ENCODE data around the gene C1QBP.

The C1QBP gene, protein sequence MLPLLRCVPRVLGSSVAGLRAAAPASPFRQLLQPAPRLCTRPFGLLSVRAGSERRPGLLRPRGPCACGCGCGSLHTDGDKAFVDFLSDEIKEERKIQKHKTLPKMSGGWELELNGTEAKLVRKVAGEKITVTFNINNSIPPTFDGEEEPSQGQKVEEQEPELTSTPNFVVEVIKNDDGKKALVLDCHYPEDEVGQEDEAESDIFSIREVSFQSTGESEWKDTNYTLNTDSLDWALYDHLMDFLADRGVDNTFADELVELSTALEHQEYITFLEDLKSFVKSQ

DNA sequence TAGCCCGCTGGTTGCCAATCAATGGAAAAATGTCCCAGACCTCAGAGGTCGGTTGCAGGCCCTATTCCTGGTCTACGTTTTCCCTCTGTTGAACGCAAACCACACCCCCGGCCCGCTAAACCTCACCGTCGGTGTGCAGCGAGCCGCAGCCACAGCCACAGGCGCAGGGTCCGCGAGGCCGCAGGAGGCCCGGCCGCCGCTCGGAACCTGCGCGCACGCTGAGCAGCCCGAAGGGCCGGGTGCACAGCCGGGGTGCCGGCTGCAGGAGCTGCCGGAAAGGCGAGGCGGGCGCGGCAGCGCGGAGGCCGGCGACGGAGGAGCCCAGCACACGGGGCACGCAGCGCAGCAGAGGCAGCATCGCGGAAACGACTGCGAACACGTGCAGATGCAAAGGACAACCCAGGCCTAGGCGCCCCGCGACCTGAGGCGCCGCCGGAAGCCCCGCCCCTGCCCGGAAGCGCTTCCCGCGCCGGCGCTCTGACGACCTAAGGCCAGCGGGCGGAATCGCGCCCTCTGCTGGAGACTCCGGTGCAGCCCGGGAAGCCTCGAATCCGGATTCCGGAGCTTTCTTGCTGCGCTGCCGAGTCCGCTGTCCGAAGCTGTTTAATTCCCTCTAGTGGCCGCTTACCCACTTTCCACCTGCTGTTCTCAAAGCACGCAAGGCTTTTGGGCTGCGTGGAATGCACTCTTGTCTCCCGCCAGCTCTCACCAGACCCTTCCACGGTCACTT, at the start of gene C1QBP:
TSS of gene C1QBP (minus strand) at position 440 of the 730 bp plus-strand sequence. CDS start at position 358, 82 bp downstream.
- in situ Hi-C loops (cut with HindIII; ENCODE audit: low pct_unique_long_range_greater_than_20kb, low sequenced_read_pairs): no loop called here
- DNase-seq (ENCODE audit: low read depth in 1 of 2, low spot score in 1 of 2): peak; percentile 81 to 94
- TF ChIP-seq JUND (IDR thresholded peaks at IDR 0.05; ENCODE audit: low read depth): no peak

DNA sequence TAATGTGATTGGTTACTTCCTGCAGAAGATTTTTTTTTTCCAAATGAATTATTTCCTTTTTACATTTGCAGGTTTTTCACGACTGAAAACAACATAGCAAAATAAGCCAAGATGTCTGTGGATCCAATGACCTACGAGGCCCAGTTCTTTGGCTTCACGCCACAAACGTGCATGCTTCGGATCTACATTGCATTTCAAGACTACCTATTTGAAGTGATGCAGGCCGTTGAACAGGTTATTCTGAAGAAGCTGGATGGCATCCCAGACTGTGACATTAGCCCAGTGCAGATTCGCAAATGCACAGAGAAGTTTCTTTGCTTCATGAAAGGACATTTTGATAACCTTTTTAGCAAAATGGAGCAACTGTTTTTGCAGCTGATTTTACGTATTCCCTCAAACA, 49.8 kb upstream of the C1QBP start:
- TF ChIP-seq JUND (IDR thresholded peaks at IDR 0.05; ENCODE audit: low read depth): no peak
- in situ Hi-C loops (cut with HindIII; ENCODE audit: low pct_unique_long_range_greater_than_20kb, low sequenced_read_pairs): no loop called here
- DNase-seq (ENCODE audit: low read depth in 1 of 2, low spot score in 1 of 2): no peak

DNA sequence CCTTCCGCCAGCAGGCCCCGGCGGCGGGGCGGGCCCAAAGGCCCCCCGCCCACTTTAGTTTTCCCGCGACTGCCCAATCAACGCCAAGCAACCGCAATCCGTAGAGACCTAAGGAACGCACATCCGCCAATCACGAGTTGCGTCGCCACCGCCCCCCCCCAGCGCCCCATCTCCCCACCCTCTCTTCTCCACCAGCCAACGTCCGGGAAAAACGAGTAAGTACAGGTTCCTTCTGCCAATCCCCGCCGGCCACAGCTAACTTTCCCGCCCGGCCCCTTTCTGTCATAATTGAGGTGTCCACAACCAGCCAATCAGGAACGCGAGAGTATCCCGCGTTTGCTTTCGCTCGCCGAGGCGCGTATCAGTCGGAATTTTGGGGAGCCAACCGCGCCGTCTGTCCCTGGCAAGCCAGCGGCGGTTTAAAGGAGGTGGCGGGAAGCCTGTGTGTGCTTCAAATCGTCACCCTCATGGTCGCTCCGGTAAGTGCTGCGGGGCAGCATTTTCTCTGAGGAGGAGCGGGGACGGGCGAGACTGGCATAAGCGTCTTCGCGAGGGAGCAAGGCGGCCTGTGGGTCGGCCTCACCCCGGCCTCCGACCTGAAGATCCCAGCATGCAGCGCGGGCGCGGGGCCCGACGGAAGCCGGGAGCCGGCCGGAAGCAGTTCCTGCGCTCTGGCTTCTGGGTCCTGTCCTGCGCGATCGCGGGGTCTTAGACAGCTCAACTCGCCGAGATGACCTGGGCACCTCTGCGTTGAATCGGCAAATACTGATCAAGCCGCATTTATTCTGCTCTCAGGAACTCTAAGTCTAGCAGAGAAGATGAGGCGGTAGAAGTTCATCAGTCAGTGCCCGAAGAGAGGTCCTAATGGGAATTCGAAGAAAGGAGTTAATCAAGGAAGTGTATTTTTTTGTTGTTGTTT, 47.5 kb upstream of the C1QBP start, which contains the start of gene MIS12:
TSS of gene MIS12 (plus strand) at position 361 of the 919 bp plus-strand sequence. CDS start 2,297 bp downstream, outside the sequence.
- DNase-seq (ENCODE audit: low read depth in 1 of 2, low spot score in 1 of 2): peak; percentile 97 to 99
- in situ Hi-C loops (cut with HindIII; ENCODE audit: low pct_unique_long_range_greater_than_20kb, low sequenced_read_pairs): no loop called here
- no peak for TF ChIP-seq JUND (IDR thresholded peaks at IDR 0.05; ENCODE audit: low read depth)

DNA sequence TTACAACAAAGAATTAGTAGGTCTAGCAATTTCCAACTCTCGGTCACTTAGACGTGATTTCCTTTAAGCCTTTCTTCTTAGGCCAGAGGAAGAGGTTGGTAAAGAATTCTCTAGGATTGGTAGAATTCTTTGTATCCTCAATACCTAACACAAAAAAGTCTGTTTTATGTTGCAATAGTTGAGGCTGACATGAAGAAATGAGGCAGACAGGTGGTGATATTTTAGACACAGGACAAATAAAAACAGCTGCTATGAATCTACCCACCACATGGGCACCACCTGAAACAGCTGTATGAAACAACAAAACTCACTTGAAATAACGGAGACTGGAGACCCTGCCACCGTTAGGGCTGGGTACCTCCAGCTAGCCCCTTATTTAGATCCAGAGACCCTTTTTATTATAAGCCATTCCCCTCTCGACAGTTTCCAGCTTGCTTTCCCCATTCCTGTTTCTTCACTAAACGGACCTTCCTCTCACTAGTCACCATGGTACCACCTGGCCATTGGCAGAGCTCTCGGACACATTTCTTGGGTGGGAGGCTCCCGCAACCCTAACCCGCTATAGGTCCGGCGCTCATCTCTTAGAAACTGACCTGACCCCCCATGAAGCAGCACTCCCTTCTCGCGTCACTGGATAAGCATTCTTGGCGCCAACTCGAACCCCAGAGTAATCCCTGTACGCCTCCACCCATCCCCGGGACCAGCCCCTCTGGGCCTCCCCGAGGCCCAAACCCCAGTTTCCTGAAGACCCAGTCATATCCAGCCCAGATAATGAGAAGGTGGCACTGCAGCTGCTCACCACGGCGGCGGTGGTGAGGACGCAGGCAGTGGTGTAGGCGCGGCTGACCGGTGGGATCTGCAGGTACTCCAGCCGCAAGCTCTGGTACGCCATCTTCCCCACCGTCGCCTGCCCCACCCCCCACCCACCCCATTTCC, 46.6 kb upstream of the C1QBP start, which contains the start of gene DERL2:
TSS of gene DERL2 (minus strand) at position 909 of the 936 bp plus-strand sequence. CDS start at position 892, 17 bp downstream.
- in situ Hi-C loops (cut with HindIII; ENCODE audit: low pct_unique_long_range_greater_than_20kb, low sequenced_read_pairs): no loop called here
- no peak for TF ChIP-seq JUND (IDR thresholded peaks at IDR 0.05; ENCODE audit: low read depth)
- DNase-seq (ENCODE audit: low read depth in 1 of 2, low spot score in 1 of 2): peak in 1 of 2 experiments; percentile 5

DNA sequence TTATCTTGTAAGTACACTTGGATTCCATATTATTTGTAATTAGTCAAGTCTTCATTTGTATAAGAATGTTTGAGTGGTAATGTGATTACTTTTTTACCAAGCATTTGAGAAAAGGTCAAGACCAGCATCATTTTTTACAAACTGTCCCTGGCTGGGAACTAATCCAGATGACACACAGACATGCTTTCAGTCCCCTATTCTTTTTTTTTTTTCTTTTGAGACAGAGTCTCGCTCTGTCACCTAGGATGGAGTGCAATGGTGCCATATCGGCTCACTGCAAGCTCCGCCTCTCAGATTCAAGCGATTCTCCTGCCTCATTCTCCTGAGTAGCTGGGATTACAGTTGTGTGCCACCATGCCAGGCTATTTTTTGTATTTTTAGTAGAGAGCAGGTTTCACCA, 42.5 kb upstream of the C1QBP start:
- no peak for TF ChIP-seq JUND (IDR thresholded peaks at IDR 0.05; ENCODE audit: low read depth)
- no peak for DNase-seq (ENCODE audit: low read depth in 1 of 2, low spot score in 1 of 2)
- in situ Hi-C loops (cut with HindIII; ENCODE audit: low pct_unique_long_range_greater_than_20kb, low sequenced_read_pairs): no loop called here

DNA sequence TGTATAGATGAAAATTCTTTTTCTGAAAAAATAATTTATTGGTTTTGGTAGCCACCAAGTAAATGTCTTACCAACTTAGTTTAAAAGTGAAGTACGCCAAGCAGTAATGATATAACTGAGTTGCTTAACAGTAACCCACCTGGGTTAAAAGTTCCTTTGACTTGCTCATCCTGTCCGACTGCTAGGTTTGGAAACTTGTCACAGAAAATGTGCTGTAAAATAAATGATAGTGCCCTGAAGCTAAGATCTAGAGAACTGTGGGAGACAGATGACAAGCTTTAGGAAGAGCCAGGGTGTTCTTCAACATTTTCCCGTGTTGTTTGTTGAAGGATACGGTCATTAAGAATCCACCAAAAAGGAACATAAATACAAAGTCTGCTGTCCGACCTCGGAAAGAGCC, 42.0 kb upstream of the C1QBP start:
- in situ Hi-C loops (cut with HindIII; ENCODE audit: low pct_unique_long_range_greater_than_20kb, low sequenced_read_pairs): no loop called here
- no peak for DNase-seq (ENCODE audit: low read depth in 1 of 2, low spot score in 1 of 2)
- no peak for TF ChIP-seq JUND (IDR thresholded peaks at IDR 0.05; ENCODE audit: low read depth)

DNA sequence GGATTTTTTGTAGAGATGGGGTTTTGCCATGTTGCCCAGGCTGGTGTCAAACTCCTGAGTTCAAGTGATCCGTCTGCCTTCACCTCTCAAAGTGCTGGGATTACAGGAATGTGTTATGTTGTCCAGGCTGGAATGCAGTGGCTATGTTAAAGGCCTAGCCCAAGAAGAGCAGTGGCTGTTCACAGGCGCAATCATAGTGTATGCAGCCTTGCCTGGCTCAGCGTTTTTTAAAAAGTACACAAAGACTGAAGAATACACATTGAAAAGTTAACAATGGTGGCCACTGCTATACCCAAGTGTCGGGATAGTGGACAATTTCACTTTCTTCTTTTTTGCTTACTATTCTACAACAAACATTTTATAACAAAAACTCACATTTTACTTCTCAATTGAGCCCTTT, 40.0 kb upstream of the C1QBP start:
- no peak for TF ChIP-seq JUND (IDR thresholded peaks at IDR 0.05; ENCODE audit: low read depth)
- in situ Hi-C loops (cut with HindIII; ENCODE audit: low pct_unique_long_range_greater_than_20kb, low sequenced_read_pairs): no loop called here
- DNase-seq (ENCODE audit: low read depth in 1 of 2, low spot score in 1 of 2): no peak

DNA sequence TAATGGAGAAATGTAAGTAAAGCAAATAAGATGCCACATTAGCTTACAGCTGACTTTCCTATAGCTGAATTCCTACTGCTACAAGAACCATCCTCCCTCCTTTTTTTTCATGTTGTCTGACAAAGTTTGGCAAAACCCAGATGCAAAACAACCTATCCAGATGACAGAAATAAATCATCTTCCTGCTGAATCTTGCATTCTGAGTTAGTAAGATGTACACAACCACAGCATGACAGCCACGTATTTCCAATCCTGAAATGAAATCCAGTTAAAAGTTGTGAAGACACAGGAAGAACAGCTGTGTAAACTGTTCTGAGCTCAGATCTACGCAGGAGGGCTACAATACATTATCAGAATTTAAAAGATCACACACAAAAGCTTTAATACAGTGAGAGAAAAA, 35.0 kb upstream of the C1QBP start:
- no peak for TF ChIP-seq JUND (IDR thresholded peaks at IDR 0.05; ENCODE audit: low read depth)
- in situ Hi-C loops (cut with HindIII; ENCODE audit: low pct_unique_long_range_greater_than_20kb, low sequenced_read_pairs): no loop called here
- DNase-seq (ENCODE audit: low read depth in 1 of 2, low spot score in 1 of 2): no peak

DNA sequence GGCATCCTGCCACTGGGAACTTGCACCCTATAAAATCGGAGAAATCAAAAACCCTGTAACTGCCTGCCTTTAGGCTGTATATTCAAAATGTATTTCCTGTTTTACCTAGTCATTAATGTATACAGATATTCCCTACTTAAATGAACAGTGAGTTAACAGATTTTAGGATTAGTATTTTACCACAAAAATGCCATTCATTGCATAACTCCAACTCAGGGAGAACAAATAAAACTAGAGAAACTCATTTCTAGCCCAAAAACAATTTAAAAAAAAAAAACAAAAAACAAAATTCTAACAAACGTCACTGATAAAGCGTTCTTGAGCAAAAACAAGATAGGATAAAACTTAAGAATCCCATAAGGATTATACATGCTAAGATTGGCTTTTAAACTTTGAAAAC, 33.6 kb upstream of the C1QBP start:
- DNase-seq (ENCODE audit: low read depth in 1 of 2, low spot score in 1 of 2): peak in 1 of 2 experiments; percentile 10
- TF ChIP-seq JUND (IDR thresholded peaks at IDR 0.05; ENCODE audit: low read depth): no peak
- in situ Hi-C loops (cut with HindIII; ENCODE audit: low pct_unique_long_range_greater_than_20kb, low sequenced_read_pairs): no loop called here

DNA sequence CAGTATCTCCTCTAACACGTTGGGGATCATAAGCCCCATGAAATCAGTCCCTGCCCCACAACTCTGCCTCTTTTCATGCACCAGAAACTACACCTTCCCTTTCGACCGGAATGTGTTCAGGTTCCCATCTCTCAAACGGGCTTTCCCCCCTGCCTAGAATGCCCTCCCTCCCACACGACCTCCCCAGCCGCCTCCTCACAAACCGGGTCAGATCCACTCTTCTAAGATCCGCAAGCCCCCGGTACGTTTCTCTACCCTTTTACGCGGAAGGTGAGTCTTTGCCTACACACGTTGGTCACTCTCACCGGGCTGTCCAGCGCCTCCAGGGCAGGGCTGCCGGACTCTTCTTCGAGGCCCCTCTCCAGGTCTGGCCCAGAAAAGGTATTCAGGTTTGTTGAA, 29.1 kb upstream of the C1QBP start:
- no peak for DNase-seq (ENCODE audit: low read depth in 1 of 2, low spot score in 1 of 2)

DNA sequence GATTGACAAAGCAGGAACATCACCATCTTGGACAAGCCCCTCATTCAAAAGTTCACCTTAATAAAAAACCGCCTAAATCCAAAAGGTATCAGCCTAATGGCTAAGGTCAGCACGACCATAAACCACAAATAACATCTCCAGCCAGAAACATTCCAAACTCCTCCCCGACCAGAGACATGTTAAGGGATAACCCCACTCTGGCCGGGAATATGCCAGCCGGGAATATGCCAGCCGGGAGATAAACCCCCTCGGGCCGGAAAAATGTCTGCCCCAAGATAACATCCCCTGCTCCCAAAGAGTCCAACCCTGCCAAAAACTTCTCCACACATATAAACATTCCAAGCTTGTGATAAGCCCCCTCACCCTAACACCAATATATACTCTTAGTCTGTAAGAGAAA, 28.5 kb upstream of the C1QBP start:
- no peak for TF ChIP-seq JUND (IDR thresholded peaks at IDR 0.05; ENCODE audit: low read depth)
- no peak for DNase-seq (ENCODE audit: low read depth in 1 of 2, low spot score in 1 of 2)
- in situ Hi-C loops (cut with HindIII; ENCODE audit: low pct_unique_long_range_greater_than_20kb, low sequenced_read_pairs): no loop called here

More for the DNA sequence above, 29.1 kb upstream of the C1QBP start:
- in situ Hi-C loops (cut with HindIII; ENCODE audit: low pct_unique_long_range_greater_than_20kb, low sequenced_read_pairs): no loop called here
- TF ChIP-seq JUND (IDR thresholded peaks at IDR 0.05; ENCODE audit: low read depth): no peak
